Large intestine (tissue), 3 donors: Measurements from ENCODE around the gene RNF144A. TPM values are rescaled to one million over a fixed set of nuclear protein-coding genes. Genes with fewer than 3 reads are reported as not detected.

ENCODE experiments used
- DNase-seq, 2 donors: peaks; one replicate each; pipeline versions ENCODE4 v3.0.0 to v3.0.0-alpha.2; 2013
- H3K27ac ChIP-seq: one replicate; pipeline ENCODE4 v1.5.1; 2013; ENCODE audit warnings: low read length
- H3K27me3 ChIP-seq: 2 replicates; pipeline ENCODE4 v1.6.1; 2013; ENCODE audit warnings: low read length; ENCODE audit not compliant: control insufficient read depth, insufficient read depth
- H3K36me3 ChIP-seq: 2 replicates; pipeline ENCODE4 v1.6.1; 2013; ENCODE audit warnings: low read length; ENCODE audit not compliant: control insufficient read depth, insufficient read depth
- H3K4me1 ChIP-seq: one replicate; pipeline ENCODE4 v1.6.1; 2013; ENCODE audit warnings: low read length; ENCODE audit not compliant: control insufficient read depth, insufficient read depth
- H3K4me3 ChIP-seq: one replicate; pipeline ENCODE4 v1.5.1; 2013; ENCODE audit warnings: low read length
- H3K9me3 ChIP-seq: one replicate; pipeline ENCODE4 v1.6.1; 2013; ENCODE audit warnings: mild to moderate bottlenecking, low read depth, low read length, moderate library complexity; ENCODE audit not compliant: control insufficient read depth
- WGBS: methylation state at CpG from one replicate; pipeline ENCODE4 v1.1.5; 2013; ENCODE audit warnings: low lambda C conversion rate; ENCODE audit not compliant: insufficient coverage; 5-methylcytosine and 5-hydroxymethylcytosine counted together
- polyA plus RNA-seq: library from polyadenylated mRNA; unstranded; fragments of 120-200 nt; gene quantifications from one replicate; pipeline ENCODE4 v1.2.1, GENCODE V29; 2013

The RNF144A gene
- polyA plus RNA-seq, 1 donor, result 7.2 TPM

- no peak overlapping the region for H3K27ac ChIP-seq
- no peak for DNase-seq
- no peaks in the 10 kb centered on the region for H3K4me1 ChIP-seq
- no peak overlapping the region for H3K4me3 ChIP-seq
- 76% methylated on average over 2 of the region's 2 CpGs for WGBS
- no peaks in the 10 kb centered on the region for H3K9me3 ChIP-seq
- H3K36me3 ChIP-seq, result no peaks in the 10 kb centered on the region
- no peaks in the 10 kb centered on the region for H3K27me3 ChIP-seq
Observed at GRCh38 chr2:6946722-6947121, 29.5 kb downstream of the RNF144A start.

- Histone ChIP-seq H3K4me1 (no peaks in the 10 kb centered on the region), H3K36me3 (no peaks in the 10 kb centered on the region), H3K9me3 (no peaks in the 10 kb centered on the region), H3K27me3 (no peaks in the 10 kb centered on the region), H3K27ac (no peak overlapping the region), H3K4me3 (no peak overlapping the region)
- no peak for DNase-seq
- 100% methylated on average over 2 of the region's 6 CpGs for WGBS
Observed at GRCh38 chr2:6947929-6948676, 30.9 kb downstream of the RNF144A start.

- no peaks in the 10 kb centered on the region for H3K27me3 ChIP-seq
- no peaks in the 10 kb centered on the region for H3K9me3 ChIP-seq
- no peak overlapping the region for H3K27ac ChIP-seq
- no peak for DNase-seq
- 90% methylated on average over 2 of the region's 6 CpGs for whole genome bisulfite sequencing
- no peaks in the 10 kb centered on the region for H3K36me3 ChIP-seq
- no peaks in the 10 kb centered on the region for H3K4me1 ChIP-seq
- no peak overlapping the region for H3K4me3 ChIP-seq
Observed at GRCh38 chr2:6948677-6949351, 31.6 kb downstream of the RNF144A start.

GRCh38 chr2:6951046-6951445 is 33.8 kb downstream of the RNF144A start:
- WGBS, result 100% methylated on average over 1 of the region's 1 CpG
- no peak for DNase-seq
- Histone ChIP-seq H3K27ac (no peak overlapping the region), H3K4me3 (no peak overlapping the region), H3K9me3 (no peaks in the 10 kb centered on the region), H3K4me1 (no peaks in the 10 kb centered on the region), H3K36me3 (no peaks in the 10 kb centered on the region), H3K27me3 (no peaks in the 10 kb centered on the region)

- no peak for DNase-seq
- WGBS, result 79% methylated on average over 3 of the region's 3 CpGs
- no peak overlapping the region for H3K4me3 ChIP-seq
- no peaks in the 10 kb centered on the region for H3K4me1 ChIP-seq
- H3K9me3 ChIP-seq, result no peaks in the 10 kb centered on the region
- no peak overlapping the region for H3K27ac ChIP-seq
- H3K36me3 ChIP-seq, result no peaks in the 10 kb centered on the region
- H3K27me3 ChIP-seq, result no peaks in the 10 kb centered on the region
Observed at GRCh38 chr2:6952101-6952500, 34.9 kb downstream of the RNF144A start.

- Histone ChIP-seq H3K36me3 (no peaks in the 10 kb centered on the region), H3K27ac (no peak overlapping the region), H3K4me3 (no peak overlapping the region), H3K27me3 (no peaks in the 10 kb centered on the region), H3K4me1 (no peaks in the 10 kb centered on the region), H3K9me3 (no peaks in the 10 kb centered on the region)
- no peak for DNase-seq
- WGBS, result 70% methylated on average over 2 of the region's 4 CpGs
Observed at GRCh38 chr2:6954586-6954985, 37.4 kb downstream of the RNF144A start.

GRCh38 chr2:6955511-6956136 is 38.4 kb downstream of the RNF144A start:
- Histone ChIP-seq H3K36me3 (no peaks in the 10 kb centered on the region), H3K27ac (no peak overlapping the region), H3K9me3 (no peaks in the 10 kb centered on the region), H3K4me3 (no peak overlapping the region), H3K27me3 (no peaks in the 10 kb centered on the region), H3K4me1 (no peaks in the 10 kb centered on the region)
- WGBS, result no CpG with 5 or more reads among the region's 2 CpGs
- DNase-seq, result no peak

- Histone ChIP-seq H3K36me3 (no peaks in the 10 kb centered on the region), H3K4me1 (no peaks in the 10 kb centered on the region), H3K9me3 (no peaks in the 10 kb centered on the region), H3K4me3 (no peak overlapping the region), H3K27me3 (no peaks in the 10 kb centered on the region), H3K27ac (no peak overlapping the region)
- DNase-seq, result no peak
- WGBS, result no CpG with 5 or more reads among the region's 3 CpGs
Observed at GRCh38 chr2:6956566-6956965, 39.4 kb downstream of the RNF144A start.

GRCh38 chr2:6957031-6957714 is 40.0 kb downstream of the RNF144A start:
- no peak overlapping the region for H3K4me3 ChIP-seq
- no peaks in the 10 kb centered on the region for H3K36me3 ChIP-seq
- no peak overlapping the region for H3K27ac ChIP-seq
- H3K4me1 ChIP-seq, result no peaks in the 10 kb centered on the region
- no CpG with 5 or more reads among the region's 9 CpGs for WGBS
- H3K27me3 ChIP-seq, result no peaks in the 10 kb centered on the region
- H3K9me3 ChIP-seq, result no peaks in the 10 kb centered on the region
- no peak for DNase-seq

GRCh38 chr2:6957910-6958615 is 40.9 kb downstream of the RNF144A start:
- H3K4me3 ChIP-seq, result no peak overlapping the region
- no peaks in the 10 kb centered on the region for H3K9me3 ChIP-seq
- no peaks in the 10 kb centered on the region for H3K4me1 ChIP-seq
- no peaks in the 10 kb centered on the region for H3K36me3 ChIP-seq
- no peak for DNase-seq
- no CpG with 5 or more reads among the region's 15 CpGs for WGBS
- no peak overlapping the region for H3K27ac ChIP-seq
- H3K27me3 ChIP-seq, result no peaks in the 10 kb centered on the region
